Bone marrow (tissue), 2 donors: ENCODE data around the gene SESN2.
"Not testable (repeated sequence)": the region's sequence is repeated elsewhere in the genome, so short reads cannot be mapped to it uniquely, and the experiment has no call there.

Experiments
- DNase-seq, 2 donors: peaks; one replicate each; lab custom pipeline; 2025; lab: John Stamatoyannopoulos, UW

Gene SESN2

GRCh38 chr1:28326984-28327383 lies 67.7 kb downstream of the SESN2 start:
- DNase-seq: no peak

- DNase-seq: not testable (repeated sequence)
Measured at GRCh38 chr1:28327431-28327830, 68.1 kb downstream of the SESN2 start.

- DNase-seq: no peak
Measured at GRCh38 chr1:28328228-28328648, 68.9 kb downstream of the SESN2 start.

GRCh38 chr1:28329395-28330153 lies 70.3 kb downstream of the SESN2 start:
- DNase-seq: peak in 1 of 2 donors; percentile 41
